Activated CD4-positive, alpha-beta T cell treated with anti-CD3 and anti-CD28 coated beads, Interleukin-2, amount 50 U/mL, for 48 hours (primary cell): ENCODE data around the gene FAM168B.
"Not testable (repeated sequence)": the region's sequence is repeated elsewhere in the genome, so short reads cannot be mapped to it uniquely, and the experiment has no call there.

Experiments
- DNase-seq, 2 experiments: peaks; one replicate each; pipeline ENCODE4 v3.0.0-alpha.2; 2020

FAM168B gene

GRCh38 chr2:131094463-131095281, 1.4 kb upstream of the FAM168B start:
- no peak for DNase-seq

GRCh38 chr2:131093696-131094462, 619 bp upstream of the FAM168B start:
- peak; percentile 48 to 49 for DNase-seq

- DNase-seq = peak in 1 of 2 experiments; percentile 48
Observed at GRCh38 chr2:131092458-131093005, 728 bp downstream of the FAM168B start.

- DNase-seq = no peak
Observed at GRCh38 chr2:131085646-131086045, 7.6 kb downstream of the FAM168B start.

- DNase-seq = no peak
Observed at GRCh38 chr2:131081190-131081589, 12.1 kb downstream of the FAM168B start.

- not testable (repeated sequence) for DNase-seq
Observed at GRCh38 chr2:131079931-131080330, 13.3 kb downstream of the FAM168B start.

- DNase-seq = no peak
Observed at GRCh38 chr2:131077966-131078365, 15.3 kb downstream of the FAM168B start.

- DNase-seq = no peak
Observed at GRCh38 chr2:131077182-131077846, 15.9 kb downstream of the FAM168B start.

GRCh38 chr2:131076707-131077106, 16.6 kb downstream of the FAM168B start:
- no peak for DNase-seq

GRCh38 chr2:131075578-131075977, 17.7 kb downstream of the FAM168B start:
- not testable (repeated sequence) for DNase-seq

GRCh38 chr2:131068172-131068571, 25.1 kb downstream of the FAM168B start:
- DNase-seq = not testable (repeated sequence)

GRCh38 chr2:131067465-131068125, 25.7 kb downstream of the FAM168B start:
- no peak for DNase-seq

- DNase-seq = no peak
Observed at GRCh38 chr2:131064589-131065512, 28.4 kb downstream of the FAM168B start.

- no peak for DNase-seq
Observed at GRCh38 chr2:131063501-131064283, 29.6 kb downstream of the FAM168B start.

- no peak for DNase-seq
Observed at GRCh38 chr2:131058920-131059319, 34.3 kb downstream of the FAM168B start.

GRCh38 chr2:131058214-131058843, 34.9 kb downstream of the FAM168B start:
- no peak for DNase-seq

GRCh38 chr2:131056932-131057287, 36.4 kb downstream of the FAM168B start:
- DNase-seq = no peak

GRCh38 chr2:131056204-131056931, 36.9 kb downstream of the FAM168B start:
- no peak for DNase-seq
